ENCODE results near the gene CEACAM18.

- TF ChIP-seq CTCF (IDR thresholded peaks at IDR 0.05) (no peak), MAZ (IDR thresholded peaks at IDR 0.05; ENCODE audit: borderline replicate concordance, low read depth, low read length) (no peak), JUN (IDR thresholded peaks at IDR 0.05) (no peak), BHLHE40 (IDR thresholded peaks at IDR 0.05; ENCODE audit: low read depth, low read length) (no peak), POLR2A (IDR thresholded peaks at IDR 0.05; ENCODE audit: low read length) (no peak)
These were observed 19.3 kb upstream of the CEACAM18 start for GRCh38 chr19:51458899-51459505.
